WI38 (cell line): ENCODE measurements around the gene PRUNE1.

Experiments used
- H3K4me3 ChIP-seq: 2 replicates; pipeline ENCODE4 v1.5.1; 2011; ENCODE audit warnings: low read depth, mild to moderate bottlenecking, control low read depth, low read length
- CTCF ChIP-seq: IDR thresholded peaks from 2 replicates; pipeline ENCODE4 v1.5.1; 2012; ENCODE audit warnings: low read depth, mild to moderate bottlenecking, control low read depth, low read length

PRUNE1 gene

DNA sequence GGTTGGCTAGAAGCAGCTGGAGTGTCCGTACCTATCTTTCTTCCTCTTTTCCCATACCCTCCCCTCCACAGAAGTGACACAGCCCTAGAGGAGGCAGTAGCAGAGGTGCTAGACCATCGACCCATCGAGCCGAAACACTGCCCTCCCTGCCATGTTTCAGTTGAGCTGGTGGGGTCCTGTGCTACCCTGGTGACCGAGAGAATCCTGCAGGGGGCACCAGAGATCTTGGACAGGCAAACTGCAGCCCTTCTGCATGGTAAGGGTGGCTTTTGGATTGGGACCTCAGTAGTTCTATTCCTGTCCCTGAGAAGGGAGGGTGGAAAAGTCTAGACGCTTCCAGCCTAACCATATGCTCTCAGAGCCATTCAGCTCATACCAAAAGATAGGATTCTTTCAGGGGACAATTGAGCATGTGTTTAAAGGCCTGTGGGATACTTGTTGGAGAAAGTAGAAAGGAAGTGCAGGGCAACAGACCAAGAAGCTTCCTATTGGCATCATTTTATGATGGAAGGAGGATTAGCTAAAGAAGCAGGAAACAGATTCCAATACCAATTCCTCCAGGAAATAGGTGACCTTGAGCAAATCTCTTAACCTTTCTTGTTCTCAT is 16.4 kb downstream of the PRUNE1 start:
- H3K4me3 ChIP-seq = no peak overlapping the region

DNA sequence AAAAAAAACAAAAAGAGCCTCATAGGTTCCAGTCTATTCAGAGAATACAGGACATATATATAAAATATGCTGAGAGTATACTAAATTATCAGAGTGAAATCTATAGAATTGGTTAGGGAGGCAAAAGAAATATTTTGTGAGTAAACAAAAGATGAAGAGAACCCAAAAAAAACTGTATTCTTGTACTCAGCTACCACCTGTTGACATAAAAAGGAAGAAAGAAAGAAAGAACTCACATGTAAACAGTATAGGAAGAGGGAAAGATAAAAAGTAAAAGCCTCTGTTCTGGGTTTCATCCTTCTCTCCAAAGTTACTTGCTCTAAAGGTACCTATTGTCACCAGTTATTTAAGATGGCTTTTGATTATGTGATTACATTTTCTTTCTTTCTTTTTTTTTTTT is 18.2 kb downstream of the PRUNE1 start:
- H3K4me3 ChIP-seq = no peak overlapping the region
- TF ChIP-seq CTCF = no peak

More for the DNA sequence above, 16.4 kb downstream of the PRUNE1 start:
- TF ChIP-seq CTCF = peak; percentile 88

GRCh38 chr1:151032164-151032563 is 23.9 kb downstream of the PRUNE1 start:
- H3K4me3 ChIP-seq = no peak overlapping the region
- no peak for TF ChIP-seq CTCF

GRCh38 chr1:151035167-151035566 is 26.9 kb downstream of the PRUNE1 start:
- no peak for TF ChIP-seq CTCF
- no peak overlapping the region for H3K4me3 ChIP-seq

DNA sequence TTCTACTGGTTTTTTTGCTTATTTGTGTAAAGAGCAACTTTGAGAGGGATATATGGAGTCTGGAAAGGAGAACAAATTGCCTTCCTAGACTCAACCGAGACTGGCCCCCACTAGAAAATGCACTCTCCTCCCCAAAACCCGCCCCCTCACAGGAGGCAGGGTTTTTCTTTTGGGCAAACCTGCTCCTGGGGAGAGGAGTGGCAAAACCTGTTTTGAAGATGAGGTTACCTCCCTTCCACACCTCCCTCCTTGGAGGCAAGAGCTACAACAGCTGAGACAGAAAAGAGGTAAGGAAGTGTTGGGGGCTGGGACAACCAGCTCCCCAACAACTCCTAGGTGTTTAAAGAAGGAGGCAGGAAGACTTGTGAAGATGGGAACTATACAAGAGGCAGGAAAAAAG is 28.1 kb downstream of the PRUNE1 start, which contains the start of gene BNIPL:
Gene BNIPL (plus strand): TSS at position 231 of the 400 bp plus-strand sequence. CDS start 140 bp downstream, at position 371.
- TF ChIP-seq CTCF = no peak
- H3K4me3 ChIP-seq = no peak within 1 kb of the TSS

GRCh38 chr1:151037032-151037431 is 28.8 kb downstream of the PRUNE1 start:
- TF ChIP-seq CTCF = no peak
- no peak overlapping the region for H3K4me3 ChIP-seq

DNA sequence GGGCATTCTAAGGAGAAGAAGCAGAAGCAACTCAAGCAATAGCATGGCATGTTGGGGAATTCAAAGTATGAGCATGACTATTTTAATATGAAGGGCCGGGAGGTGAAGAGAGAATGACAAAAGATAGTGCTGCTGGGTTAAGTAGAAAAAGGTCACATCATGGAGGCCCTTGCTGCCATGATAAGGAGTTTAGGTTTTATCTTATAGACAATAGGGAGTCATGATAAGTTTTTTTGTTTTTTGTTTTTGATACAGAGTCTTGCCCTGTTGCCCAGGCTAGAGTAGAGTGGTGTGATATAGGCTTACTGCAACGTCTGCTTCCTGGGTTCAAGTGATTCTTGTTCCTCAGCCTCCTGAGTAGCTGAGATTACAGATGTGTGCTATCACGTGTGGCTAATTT is 31.3 kb downstream of the PRUNE1 start:
- TF ChIP-seq CTCF = no peak
- no peak overlapping the region for H3K4me3 ChIP-seq
